ENCODE data around the gene RPAIN. TPM values are rescaled to one million over a fixed set of nuclear protein-coding genes. Genes with fewer than 3 reads are reported as not detected.

The RPAIN gene
- total and polyA plus RNA-seq, 2 of the 8 experiments (the other 6 are each of a cell fraction or from before 2014, with no cell fraction given), result 54.5 to 57.7 TPM

DNA sequence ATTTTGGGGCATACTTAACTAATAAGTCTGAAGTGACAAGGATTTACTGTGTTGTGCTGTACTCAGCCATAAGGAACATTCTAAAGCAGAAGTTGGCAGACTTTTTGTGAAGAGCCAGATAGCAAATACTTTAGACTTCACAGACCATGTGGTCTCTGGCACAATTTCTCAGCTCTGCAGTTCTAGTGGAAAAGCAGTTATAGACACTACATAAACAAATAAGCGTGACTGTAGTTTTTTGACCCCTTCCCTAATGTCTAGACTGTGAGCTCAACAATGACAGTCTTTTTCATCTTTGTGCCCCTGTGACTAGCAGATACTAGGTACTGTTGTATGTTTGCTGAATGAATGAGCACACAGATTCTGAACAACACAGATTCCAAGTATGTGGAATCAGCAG is 4.9 kb downstream of the RPAIN start:
- Histone ChIP-seq H3K9me3 (ENCODE audit: insufficient read depth in 2 of 2, low read depth in 1 of 2, low read length in 1 of 2) (no peaks in the 10 kb centered on the region), H2BK20ac (ENCODE audit: low read length) (no peak overlapping the region), H2BK120ac (replicated peaks; ENCODE audit: low read depth, low read length) (no peak overlapping the region), H3K27me3 (replicated peaks in 1 of 4; ENCODE audit: control insufficient read depth in 3 of 4, extremely low read depth in 1 of 4, insufficient read depth in 3 of 4, low read length in 3 of 4) (no peaks in the 10 kb centered on the region), H3K23me2 (ENCODE audit: low read depth, low read length) (peaks cover 4% of the 10 kb centered on the region), H3K9ac (replicated peaks in 1 of 4; ENCODE audit: extremely low read depth in 1 of 4, low read depth in 3 of 4, low read length in 3 of 4) (no peak overlapping the region), H3K4me2 (ENCODE audit: insufficient read depth in 1 of 2, low read depth in 2 of 2, low read length in 2 of 2) (no peak overlapping the region), H2BK12ac (ENCODE audit: low read depth, low read length) (no peak overlapping the region), H2BK5ac (ENCODE audit: low read depth, low read length) (no peak overlapping the region), H3K18ac (ENCODE audit: extremely low read depth, low read length) (no peak overlapping the region), H4K8ac (ENCODE audit: extremely low read depth, insufficient read depth, low read length) (no peak overlapping the region), H4K5ac (ENCODE audit: insufficient read length, low read depth, low read length) (no peak overlapping the region), H3K23ac (ENCODE audit: insufficient read length) (no peak overlapping the region), H3K36me3 (ENCODE audit: control insufficient read depth in 2 of 4, insufficient read depth in 4 of 4, low read length in 3 of 4) (peaks cover 30 to 80% (median 70%) of the 10 kb centered on the region in 4 experiments), H3K4me3 (ENCODE audit: extremely low read depth in 1 of 4, insufficient read depth in 2 of 4, low read depth in 3 of 4, low read length in 4 of 4) (no peak overlapping the region), H4K91ac (replicated peaks; ENCODE audit: insufficient read length, low read length) (no peak overlapping the region), H3K79me1 (ENCODE audit: low read depth, low read length) (peaks cover 12% of the 10 kb centered on the region; the same call in 1 of the 2 replicates), H3K14ac (ENCODE audit: insufficient read length) (no peak overlapping the region), H3K4me1 (replicated peaks in 1 of 4; ENCODE audit: control insufficient read depth in 3 of 4, insufficient read depth in 4 of 4, low read length in 3 of 4) (peaks cover 0 to 4% (median 2%) of the 10 kb centered on the region in 4 experiments; a peak in 3 of 7 replicates), H3K79me2 (ENCODE audit: control insufficient read depth in 1 of 2, insufficient read depth in 2 of 2, low read length in 2 of 2) (peaks cover 12 to 30% of the 10 kb centered on the region in 2 experiments), H2AK5ac (ENCODE audit: low read depth, low read length) (no peak overlapping the region), H3K4ac (replicated peaks; ENCODE audit: insufficient read length, low read depth, low read length) (no peak overlapping the region), H2AFZ (ENCODE audit: low read length) (no peak overlapping the region), H3K27ac (ENCODE audit: low read depth, low read length) (no peak overlapping the region), H2BK15ac (ENCODE audit: low read length) (no peak overlapping the region), H3K56ac (replicated peaks; ENCODE audit: insufficient read length, low read depth, low read length) (no peak overlapping the region), H4K20me1 (replicated peaks in 1 of 2; ENCODE audit: control insufficient read depth in 1 of 2, insufficient read depth in 2 of 2, low read length in 2 of 2) (peaks cover 2 to 3% of the 10 kb centered on the region in 2 experiments)
- ChIA-PET POLR2A (ENCODE audit: partially characterized antibody) (interaction anchor here (1.0 to 13.1 kb wide), 4 partner anchors 12 to 44 kb away, joined by 3 to 228 read pairs (median 4); partner anchors contain the start of genes C1QBP and DHX33), CTCF (ENCODE audit: partially characterized antibody) (interaction anchor here (0.7 to 3.4 kb wide), 4 partner anchors 8 to 865 kb away, joined by 3 to 13 read pairs (median 3); partner anchors contain the start of gene C1QBP)
- WGBS, 2 experiments (ENCODE audit: extremely low coverage in 1 of 2, insufficient coverage in 1 of 2, insufficient read length in 1 of 2, insufficient replicate concordance in 2 of 2, low coverage in 1 of 2, low lambda C conversion rate in 2 of 2, missing lambda C conversion rate in 1 of 2), result 96% methylated on average over 1 of the region's 1 CpG; no CpG with 5 or more reads in 1 of the 2 experiments
- no peak for TF ChIP-seq EZH2 (IDR thresholded peaks at IDR 0.05; ENCODE audit: low read depth, low read length, severe bottlenecking)
- TF ChIP-seq NRF1 (IDR thresholded peaks at IDR 0.05; ENCODE audit: low read depth, low read length), result no peak
- TF ChIP-seq CTCF (IDR thresholded peaks at IDR 0.05; ENCODE audit: control extremely low read depth in 1 of 3, insufficient read depth in 1 of 3, low read depth in 1 of 3, low read length in 3 of 3), result no peak
- TF ChIP-seq POLR2AphosphoS5 (IDR thresholded peaks at IDR 0.05; ENCODE audit: low read depth, low read length), result no peak
- TF ChIP-seq CHD1 (IDR thresholded peaks at IDR 0.05; ENCODE audit: low read depth, low read length), result no peak
- no peak for TF ChIP-seq CBX5 (IDR thresholded peaks at IDR 0.05; ENCODE audit: low read depth, low read length)
- DNase-seq (ENCODE audit: low read depth in 1 of 2, low spot score in 2 of 2) (no peak), FAIRE-seq (no peak)

Data from H1 (cell line).